ENCODE measurements around the gene GLRA2. TPM values are rescaled to one million over a fixed set of nuclear protein-coding genes. Genes with fewer than 3 reads are reported as not detected.
"Not testable (repeated sequence)": the region's sequence is repeated elsewhere in the genome, so short reads cannot be mapped to it uniquely, and the experiment has no call there.

GLRA2 gene
- total RNA-seq, 1 donor from 2014 or later: not detected

DNA sequence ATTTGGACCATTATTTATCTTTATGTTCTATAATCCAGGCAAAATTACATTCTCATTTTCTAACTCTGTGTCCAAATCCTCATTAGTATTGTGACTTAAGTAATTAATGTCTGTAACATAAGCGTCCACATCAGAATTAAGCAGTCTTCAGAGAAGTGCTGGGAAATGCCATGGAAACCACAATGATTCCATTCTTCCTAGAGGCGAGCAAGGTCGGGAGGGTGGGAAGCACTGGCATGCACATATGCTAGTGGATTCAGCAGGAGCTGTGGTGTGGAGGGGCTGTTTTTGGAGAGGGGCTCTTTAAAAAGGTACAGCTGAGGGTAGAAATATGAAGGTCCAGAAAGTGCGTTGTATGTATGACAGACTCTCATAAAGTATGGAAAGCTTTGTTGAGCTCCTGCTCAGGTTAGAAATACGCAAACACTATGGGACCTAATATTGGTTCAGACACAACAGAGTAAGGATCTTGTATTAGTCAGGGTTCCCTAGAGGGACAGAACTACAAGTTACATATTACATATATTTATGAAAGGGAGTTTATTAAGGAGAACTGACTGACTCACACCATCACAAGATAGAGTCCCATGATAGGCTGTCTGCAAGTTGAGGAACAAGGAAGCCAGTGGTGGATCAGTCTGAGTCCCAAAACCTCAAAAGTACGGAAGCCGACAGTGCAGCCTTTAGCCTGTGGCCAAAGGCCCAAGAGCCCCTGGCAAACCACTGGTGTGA, 61.5 kb downstream of the GLRA2 start:
- DNase-seq (ENCODE audit: low read depth): no peak

DNA sequence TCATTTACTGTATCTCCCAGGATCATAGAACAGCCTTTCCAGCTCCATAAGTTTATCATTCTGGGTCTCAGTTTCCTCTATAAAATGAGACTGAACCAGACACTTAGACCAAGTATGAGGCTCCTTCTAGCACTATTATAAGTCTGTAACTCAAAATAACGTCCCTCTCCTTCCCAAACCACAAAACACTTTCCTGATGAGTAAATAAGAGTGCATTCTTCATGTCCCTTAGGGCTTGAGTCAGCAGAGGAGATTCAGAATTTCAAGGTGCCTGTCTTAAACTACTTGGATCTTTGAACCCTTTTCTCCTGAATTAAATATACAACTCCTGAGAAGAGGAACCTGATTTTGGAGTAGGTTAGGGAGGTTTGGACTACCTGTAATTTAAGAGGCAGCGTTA, 62.6 kb downstream of the GLRA2 start:
- DNase-seq (ENCODE audit: low read depth): peak; percentile 5

DNA sequence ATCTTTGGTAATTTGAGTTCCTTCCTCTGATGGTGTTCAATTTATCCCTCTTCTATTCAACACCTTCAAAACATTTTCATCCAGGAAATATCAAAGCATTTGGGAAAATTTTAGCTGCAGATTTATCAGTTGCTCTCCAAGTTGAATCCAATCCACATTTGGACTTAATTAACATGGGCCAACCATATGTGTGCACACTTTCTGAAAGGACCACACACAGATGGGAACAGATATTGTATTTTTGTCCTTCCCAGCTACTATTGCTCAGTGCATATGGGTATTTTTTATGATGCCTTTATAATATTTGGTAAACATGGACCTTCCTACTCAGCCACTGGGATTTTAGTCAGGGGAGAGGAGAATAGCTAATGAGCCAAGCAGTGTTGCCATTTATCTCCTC, 65.2 kb downstream of the GLRA2 start:
- no peak for DNase-seq (ENCODE audit: low read depth)

DNA sequence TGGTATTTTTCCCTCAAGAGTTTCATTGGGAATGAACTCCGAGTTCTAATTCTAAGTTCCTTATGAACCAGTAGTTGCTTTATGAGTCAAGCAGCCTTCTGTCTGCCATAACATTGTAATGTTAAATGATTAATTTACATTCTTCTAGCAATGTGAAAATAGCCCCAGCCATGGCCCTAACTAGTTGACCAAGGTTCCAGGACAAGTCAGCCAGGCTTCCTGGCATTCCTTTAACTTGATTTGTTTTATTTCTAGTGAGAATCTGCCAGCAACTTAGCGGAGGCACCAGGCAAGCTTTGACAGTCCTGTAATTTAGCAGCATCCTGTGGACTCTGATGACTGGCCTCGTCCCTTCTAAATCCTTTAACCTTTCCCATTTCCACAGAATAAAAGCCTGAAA, 69.0 kb downstream of the GLRA2 start:
- no peak for DNase-seq (ENCODE audit: low read depth)

DNA sequence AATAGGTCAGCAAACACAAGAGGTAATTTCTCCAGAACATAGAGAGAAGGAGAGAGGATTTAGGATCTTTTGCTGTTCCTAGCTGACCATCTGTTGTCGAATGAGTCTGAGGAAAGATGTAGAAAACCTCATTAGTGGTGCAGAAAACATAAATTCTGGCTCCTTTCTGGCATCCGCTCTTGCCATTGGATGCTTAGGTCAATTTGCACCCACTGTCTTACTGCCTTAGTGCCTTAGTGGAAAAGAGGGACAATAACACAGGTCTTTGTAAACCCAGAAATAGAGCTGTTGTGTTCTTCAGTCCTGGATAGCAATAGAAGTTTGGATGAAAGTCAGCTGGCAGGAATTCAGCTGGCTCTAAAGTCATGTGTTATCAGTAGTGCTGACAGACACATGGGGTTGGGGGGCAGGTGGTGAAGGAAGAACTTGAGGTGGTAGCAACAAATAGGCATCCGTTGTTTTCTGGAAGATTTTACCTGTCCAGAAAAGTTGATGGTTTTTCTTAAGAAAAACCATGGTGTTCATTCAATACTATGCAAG, 78.2 kb downstream of the GLRA2 start:
- DNase-seq (ENCODE audit: low read depth): no peak

DNA sequence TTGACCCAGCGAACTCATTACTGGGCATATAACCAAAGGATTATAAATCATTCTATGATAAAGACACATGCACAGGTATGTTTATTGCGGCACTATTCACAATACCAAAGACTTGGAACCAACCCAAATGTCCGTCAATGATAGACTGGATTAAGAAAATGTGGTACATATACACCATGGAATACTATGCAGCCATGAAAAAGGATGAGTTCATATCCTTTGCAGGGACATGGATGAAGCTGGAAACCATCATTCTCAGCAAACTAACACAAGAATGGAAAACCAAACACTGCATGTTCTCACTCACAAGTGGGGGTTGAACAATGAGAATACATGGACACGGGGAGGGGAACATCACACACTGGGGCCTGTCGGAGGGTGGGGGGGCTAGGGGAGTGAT, 83.1 kb downstream of the GLRA2 start:
- DNase-seq (ENCODE audit: low read depth): not testable (repeated sequence)

DNA sequence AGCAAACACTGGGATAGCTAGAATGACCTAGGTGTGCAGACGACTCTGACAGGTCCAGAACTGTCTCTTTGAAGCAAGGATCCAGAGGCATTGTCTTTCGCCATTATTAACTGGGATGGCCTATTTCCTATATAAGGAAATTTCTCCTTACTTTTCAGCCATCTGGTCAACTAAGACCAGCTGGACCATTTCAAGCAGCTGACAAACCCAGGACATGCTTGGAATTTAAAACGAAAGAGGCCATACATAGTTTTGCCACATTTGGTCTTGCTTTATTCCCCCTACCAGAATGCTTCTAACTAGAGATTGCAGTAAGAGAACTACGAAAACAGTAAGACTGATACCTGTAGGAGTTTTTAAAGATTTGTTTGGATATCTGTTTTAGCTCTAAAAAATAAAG, 87.0 kb downstream of the GLRA2 start:
- peak; percentile 4 for DNase-seq (ENCODE audit: low read depth)

DNA sequence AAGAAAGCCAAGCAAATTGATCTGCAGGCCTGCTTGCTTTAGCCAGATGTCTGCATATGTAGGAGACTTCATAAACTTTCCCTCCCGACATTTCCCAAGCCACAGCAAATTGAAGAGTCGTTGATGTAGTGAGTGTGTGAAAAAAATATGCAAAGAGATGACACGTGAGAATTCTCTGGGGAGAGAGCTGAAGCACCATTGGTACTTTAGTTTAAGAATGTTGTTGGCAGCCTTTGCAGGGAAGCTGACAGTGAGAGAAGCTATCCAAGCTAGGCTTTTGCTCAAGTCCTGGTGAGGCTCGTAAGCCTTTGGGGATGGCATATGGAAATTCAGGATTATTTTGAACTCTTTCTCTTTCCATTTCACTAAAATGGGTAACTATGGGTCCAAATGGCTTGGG, 87.5 kb downstream of the GLRA2 start:
- DNase-seq (ENCODE audit: low read depth): peak; percentile 21

DNA sequence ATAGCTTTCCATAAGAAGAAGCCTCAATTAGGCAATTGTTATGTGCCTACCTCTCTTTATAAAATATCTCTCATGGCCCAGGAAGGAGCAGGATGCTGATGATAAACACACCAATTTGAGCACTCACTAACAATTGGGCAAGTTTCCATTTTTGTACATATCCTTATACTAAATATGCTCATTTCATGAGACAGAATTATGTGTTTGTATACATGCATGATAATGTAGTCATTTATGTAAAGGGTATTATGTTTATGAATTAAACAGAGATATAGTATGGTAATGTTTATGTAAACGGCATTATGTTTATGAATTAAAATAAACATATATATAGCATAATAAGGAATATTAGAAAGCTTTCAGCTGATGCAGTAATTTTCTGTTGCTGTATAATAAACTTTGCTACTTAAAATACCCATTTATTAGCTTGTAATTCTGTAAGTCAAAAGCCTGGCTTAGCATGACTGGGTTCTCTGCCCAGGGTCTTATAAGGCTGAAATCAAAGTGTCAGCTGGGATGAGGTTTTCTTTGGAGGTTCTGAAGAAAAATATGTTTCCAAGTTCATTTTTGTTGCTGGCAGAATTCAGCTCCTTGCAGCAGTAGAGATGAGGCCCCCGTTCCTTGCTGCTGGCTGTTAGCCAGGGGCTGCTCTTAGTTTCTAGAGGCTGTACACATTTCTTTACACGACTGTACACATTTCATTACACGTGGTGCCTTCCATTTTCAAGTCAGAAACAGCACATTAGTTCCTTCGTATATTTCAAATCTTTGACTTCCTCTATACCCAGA, 89.0 kb downstream of the GLRA2 start:
- DNase-seq (ENCODE audit: low read depth): no peak

DNA sequence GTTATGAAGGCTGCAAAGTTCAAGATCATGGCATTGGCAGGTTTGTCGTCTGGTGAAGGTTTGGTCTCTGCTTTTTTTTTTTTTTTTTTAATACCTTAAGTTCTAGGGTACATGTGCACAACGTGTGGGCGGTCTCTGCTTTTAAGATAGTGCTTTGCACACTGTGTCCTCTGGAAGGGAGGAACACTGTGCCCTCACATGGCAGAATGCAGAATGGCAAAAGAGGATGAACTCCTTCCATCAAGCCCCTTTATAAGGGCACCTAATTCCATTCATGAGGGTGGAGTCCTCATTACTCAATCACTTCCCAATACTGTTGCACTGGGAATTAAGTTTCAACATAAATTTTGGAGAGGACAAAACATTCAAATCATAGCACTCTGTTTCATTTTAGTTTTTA, 101.4 kb downstream of the GLRA2 start:
- DNase-seq (ENCODE audit: low read depth): no peak

DNA sequence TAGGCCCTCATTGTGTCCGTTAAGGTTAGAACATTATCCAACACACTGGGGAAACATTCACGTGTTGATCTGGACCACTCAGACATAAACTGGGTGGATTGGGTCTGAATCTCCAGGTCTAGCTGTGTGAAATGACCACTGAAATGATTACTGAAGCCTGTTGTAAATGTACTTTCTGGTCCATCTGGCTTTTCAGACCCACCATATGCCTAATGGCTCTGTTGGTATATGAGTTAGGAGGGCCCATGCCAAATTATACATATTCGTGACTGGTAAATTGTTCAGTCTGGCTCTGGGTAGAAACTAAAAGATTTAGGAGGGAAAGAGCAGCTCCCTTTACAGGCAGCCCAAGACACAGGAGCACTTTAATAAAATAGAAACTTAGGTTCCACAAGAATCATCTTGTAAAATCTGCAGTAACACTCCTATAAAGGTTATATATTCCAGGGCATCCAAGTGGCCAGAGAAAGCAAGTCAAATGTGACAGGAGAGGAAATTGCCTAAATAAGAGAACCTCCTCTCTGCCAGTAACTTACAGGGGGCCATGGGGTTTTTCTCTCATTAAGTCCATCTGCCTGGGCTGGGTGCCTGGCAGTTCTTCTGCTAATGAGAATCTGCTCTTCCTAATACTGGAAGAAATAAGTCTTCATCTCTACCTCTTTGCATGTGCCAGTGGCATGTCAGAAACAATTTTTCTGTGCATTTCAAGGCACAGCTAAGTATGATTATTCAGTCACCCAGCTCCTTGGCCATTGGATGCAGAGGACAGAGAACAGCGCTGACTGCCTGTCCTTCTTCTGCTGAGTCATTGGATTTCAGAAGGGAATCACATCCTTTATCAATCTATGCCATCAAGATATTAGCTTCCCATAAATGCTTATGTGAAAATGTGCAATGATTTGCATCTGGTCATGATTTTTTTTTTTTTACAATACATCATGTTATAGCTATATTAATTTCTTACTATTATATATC, 112.6 kb downstream of the GLRA2 start:
- no peak for DNase-seq (ENCODE audit: low read depth)

DNA sequence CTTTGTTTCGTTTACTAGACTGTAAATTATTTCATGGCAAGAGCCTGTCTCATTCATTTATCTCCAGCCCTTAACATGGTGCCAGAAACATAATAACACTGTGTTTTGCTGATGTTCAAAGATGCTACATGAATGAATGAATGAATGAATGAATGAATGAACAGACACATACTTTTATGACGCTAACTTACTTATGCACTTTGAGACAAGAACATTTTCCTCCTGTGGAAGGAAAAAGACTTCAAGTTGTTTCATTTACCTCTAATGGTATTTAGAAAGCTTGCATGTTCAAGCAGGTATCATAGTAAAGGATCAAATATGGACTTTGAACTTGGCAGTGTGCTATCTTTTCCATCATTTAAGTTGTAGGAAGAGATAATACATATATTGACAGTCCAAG, 131.6 kb downstream of the GLRA2 start:
- DNase-seq (ENCODE audit: low read depth): no peak

DNA sequence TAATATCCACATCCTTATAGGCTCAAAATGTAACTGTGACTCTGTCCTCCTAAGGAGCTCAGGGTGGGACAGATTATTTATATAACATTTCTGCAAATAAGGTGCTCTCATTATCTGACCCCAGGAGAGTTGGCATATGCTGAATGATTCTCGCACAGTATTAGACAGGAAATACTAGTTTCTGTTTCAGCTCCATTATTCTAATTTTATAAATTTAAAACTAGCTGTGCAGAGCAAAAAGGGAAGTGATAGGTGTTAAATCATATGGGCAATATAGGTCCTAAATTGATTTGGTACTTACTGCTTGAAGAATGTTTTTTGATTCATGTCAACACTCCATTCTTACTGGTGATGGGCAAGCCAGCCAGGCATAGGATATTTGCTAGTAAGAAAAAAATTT, 141.5 kb downstream of the GLRA2 start:
- no peak for DNase-seq (ENCODE audit: low read depth)

DNA sequence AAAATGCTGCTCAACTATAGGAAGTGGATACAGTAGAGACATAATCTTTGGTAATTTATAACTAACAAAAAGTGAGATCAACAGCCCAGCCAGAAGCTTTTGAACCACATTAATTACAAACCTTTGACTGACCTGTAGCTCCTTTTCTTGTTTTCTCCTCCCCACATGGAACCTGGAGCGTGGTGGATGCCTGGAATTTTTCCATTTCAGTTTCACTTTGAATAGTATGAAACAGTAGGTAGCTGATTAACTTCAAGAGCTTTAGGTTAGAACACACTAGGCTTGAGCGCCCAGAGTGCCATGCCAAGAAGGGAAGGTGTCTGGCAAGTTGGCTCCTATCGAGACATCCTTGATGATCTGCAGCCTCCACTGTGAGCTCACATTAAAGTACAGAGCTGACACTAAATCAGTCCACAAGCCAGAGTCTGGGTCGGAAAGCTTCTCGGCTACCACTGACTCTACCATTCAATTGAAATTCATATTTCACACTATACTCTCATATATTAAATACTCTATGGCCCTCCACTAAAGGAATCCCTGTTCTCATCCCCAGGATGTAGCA, 143.4 kb downstream of the GLRA2 start:
- DNase-seq (ENCODE audit: low read depth): no peak

DNA sequence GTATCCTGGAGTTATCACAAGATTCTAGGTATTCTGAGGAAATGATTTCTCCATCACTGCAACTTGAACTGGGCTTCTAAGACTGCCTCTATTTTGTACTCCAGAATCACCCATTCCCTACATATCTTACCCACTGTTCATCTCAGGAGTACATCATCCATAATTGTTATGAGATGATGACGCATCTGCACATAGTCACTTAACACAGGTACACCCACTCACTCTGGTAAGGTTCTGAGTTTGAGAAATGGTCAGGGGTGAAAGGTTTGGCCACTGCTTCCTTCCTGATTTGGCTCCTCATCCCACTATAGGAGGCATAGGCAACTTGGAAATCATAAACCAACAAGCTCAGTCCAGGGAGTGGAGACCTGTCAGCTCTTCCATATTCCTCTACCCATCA, 143.9 kb downstream of the GLRA2 start:
- no peak for DNase-seq (ENCODE audit: low read depth)

DNA sequence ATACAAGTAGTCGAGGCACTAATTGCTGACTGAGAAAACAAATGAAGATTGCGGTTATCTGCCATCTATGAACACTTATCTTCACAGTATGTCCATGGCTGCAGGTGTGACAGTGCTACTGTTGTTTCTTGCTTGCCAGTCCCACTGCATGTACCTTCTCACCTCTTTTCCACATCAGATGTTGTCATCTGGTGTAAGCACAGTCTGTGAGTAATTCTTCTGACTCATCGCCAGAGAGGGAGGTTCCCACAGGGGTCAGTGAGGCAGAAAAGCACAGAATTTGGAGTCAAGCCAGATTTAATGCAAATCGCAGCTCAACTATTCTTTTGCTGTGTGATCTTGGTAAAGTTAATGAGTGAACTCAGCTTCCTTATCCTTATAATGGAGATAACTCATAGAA, 144.4 kb downstream of the GLRA2 start:
- peak; percentile 31 for DNase-seq (ENCODE audit: low read depth)

DNA sequence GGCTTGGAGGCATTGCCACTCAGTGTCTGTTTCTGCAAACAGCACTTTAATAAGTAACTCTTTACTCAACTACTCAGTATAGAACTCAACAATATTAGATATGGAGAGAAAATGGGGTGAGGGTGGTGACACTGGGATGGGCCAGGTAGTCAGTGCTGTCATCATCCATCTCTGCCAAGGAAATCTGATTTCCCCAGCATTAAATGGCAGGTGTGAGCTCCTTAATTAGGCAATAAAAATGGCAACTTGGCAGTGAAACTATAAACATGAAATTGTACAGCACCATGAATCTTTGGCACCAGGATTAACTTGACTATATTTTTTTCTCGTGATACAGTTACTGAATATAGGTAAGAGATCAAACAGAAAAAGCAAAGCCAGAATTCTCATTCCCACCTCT, 146.2 kb downstream of the GLRA2 start:
- DNase-seq (ENCODE audit: low read depth): no peak

DNA sequence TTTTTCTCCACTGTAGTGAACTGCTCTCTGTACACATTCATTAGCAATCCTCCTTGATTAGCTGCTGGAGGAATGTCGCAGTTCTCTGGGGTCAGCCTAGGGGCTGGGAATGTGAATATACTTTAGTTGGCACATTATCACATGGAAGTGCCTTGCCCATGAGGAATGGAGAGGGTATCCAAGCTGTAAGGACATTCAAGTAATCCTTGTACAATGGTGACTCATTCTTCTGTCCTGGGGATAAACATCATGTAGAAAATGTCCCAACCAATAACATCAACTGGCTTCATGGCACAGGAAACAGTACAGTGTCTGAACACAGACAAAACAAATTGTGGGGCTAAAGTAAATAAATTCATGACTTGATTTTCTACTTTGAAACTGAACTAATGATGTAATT, 147.1 kb downstream of the GLRA2 start:
- DNase-seq (ENCODE audit: low read depth): no peak

DNA sequence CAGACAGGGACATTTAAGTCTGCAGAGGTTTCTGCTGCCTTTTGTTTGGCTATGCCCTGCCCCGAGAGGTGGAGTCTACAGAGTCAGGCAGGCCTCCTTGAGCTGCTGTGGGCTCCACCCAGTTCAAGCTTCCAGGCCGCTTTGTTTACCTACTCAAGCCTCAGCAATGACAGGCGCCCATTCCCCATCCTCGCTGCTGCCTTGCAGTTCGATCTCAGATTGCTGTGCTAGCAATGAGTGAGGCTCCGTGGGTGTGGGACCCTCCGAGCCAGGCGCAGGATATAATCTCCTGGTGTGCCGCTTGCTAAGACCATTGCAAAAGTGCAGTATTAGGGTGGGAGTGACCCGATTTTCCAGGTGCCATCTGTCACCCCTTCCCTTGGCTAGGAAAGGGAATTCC, 159.0 kb downstream of the GLRA2 start:
- not testable (repeated sequence) for DNase-seq (ENCODE audit: low read depth)

DNA sequence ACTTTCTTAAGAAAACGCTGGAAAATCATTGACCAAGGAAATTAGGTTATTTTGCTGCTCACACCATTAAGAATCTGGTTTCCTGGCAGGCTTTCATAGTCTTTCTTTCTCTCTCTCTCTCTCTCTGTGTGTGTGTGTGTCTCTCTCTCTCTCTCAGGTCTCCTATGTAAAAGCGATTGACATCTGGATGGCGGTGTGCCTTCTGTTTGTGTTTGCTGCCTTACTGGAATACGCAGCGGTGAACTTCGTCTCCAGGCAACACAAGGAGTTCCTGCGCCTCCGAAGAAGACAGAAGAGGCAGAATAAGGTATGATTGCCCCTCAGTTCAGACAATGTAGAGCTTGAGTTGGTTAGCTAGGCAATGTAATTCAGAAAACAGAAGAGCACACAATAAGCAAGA, 161.2 kb downstream of the GLRA2 start:
- no peak for DNase-seq (ENCODE audit: low read depth)

DNA sequence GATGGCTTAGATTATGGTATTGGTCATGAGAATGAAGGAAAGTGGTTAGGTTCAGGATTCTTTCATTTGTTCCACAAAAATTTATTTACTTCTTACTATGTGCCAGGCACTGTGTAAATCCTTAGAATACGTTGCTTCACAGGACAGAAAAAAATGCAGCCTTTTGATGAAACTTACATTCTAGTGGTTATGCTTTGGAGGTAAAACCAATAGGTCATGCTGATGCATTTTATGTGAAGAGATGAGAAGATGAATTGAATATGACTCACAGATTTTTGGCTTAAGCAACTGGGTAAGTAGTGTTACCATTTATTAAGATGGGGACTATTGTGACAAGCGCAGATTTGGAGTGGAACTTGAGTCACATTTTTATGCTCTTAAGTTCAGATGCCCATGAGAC, 165.3 kb downstream of the GLRA2 start:
- DNase-seq (ENCODE audit: low read depth): no peak
